MM.1S (cell line): ENCODE data around the gene KRTAP6-1.

Experiments
- CTCF ChIP-seq: fragments of 300-600 bp; sonication (generic); IDR thresholded peaks from 2 replicates; pipeline ENCODE4 v1.5.1; 2016; ENCODE audit warnings: antibody characterized with exemption, low read length, mixed read lengths
- EZH2 ChIP-seq: fragments of 300-600 bp; sonication (generic); optimal IDR thresholded peaks from 2 replicates; pipeline ENCODE3; 2017; ENCODE audit warnings: low read depth, mild to moderate bottlenecking, antibody characterized with exemption, low read length, mixed read lengths

DNA sequence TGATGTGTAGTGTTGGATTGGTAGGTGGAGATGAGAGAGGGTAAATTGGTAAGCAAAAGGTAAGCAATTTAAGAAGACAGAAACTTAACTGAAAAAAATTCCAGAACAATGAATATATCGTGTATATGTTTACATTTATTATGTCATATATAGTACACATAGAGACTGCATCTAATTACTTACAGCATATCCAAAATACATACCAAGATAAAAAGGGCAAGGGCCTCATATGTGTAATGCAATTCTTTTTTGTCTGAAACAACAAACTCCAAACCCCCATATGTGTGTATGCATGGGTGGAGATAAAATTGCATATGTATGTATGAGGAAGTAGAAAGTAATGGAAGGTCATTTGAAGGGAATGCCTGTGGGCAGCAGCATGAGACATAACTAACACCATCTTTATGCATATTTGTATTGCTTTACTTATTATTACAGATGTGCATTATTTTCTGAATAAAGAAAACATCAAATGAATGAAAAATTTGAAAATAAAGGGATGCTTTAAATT, 33.2 kb upstream of the KRTAP6-1 start:
- TF ChIP-seq CTCF (no peak), EZH2 (no peak)
